ENCODE results near the gene RFPL4A. TPM values are rescaled to one million over a fixed set of nuclear protein-coding genes. Genes with fewer than 3 reads are reported as not detected.

Gene RFPL4A
- total and polyA plus RNA-seq, 8 donors = 1.7 TPM; not detected in 7

DNA sequence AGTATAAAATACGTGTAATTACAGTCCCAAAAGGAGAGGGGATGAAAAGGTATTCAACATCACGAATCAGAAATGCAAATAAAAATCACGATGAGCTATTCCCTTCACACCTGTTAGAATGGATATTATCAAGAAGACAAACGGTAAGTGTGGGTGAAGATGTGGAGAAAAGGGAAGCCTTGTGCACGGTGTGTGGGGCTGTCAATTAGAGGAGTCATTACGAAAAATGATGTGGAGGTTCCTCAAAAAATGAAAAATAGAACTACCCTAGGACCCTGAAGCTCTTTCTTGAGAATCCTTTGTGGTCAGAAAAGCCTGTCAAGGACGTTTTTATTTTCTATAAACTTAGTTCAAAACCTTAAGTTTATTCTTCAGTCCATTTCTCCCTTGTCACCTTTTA lies 53.6 kb downstream of the RFPL4A start:
- Histone ChIP-seq H3K4me3 (no peak overlapping the region), H3K36me3 (no peaks in the 10 kb centered on the region), H3K4me1 (peaks cover 0 to 7% (median 0%) of the 10 kb centered on the region in 4 donors), H3K9me3 (no peaks in the 10 kb centered on the region), H3K27ac (no peak overlapping the region), H3K27me3 (peaks cover 0 to 6% (median 0%) of the 10 kb centered on the region in 3 donors)
- no peak for DNase-seq
- 44 to 52% (median 50%) methylated on average over 7 of the region's 7 CpGs for WGBS, 5 donors
- TF ChIP-seq CTCF (IDR thresholded peaks at IDR 0.05) (no peak), POLR2AphosphoS5 (IDR thresholded peaks at IDR 0.05) (no peak), POLR2A (IDR thresholded peaks at IDR 0.05) (no peak), EP300 (IDR thresholded peaks at IDR 0.05) (no peak)
- intact Hi-C loops (cut with DNase I; ENCODE audit: low total_unique reads) = no loop called here

Other genes with a start within 250 kb of the RFPL4A start
- gene SBK2, start 222.0 kb upstream of the RFPL4A start, total RNA-seq = not detected
- gene SBK2, start 222.0 kb upstream of the RFPL4A start, polyA plus RNA-seq = not detected
- 1 to 10 TPM in 2 of 5 donors, under 1 TPM in 1, not detected in 2; 0.37 to 6.2 (median 2.0) TPM for gene SBK3, start 213.6 kb upstream of the RFPL4A start, total RNA-seq
- under 1 TPM in 2 of 3 donors, not detected in 1; 0.20 to 0.56 TPM for gene SBK3, start 213.6 kb upstream of the RFPL4A start, polyA plus RNA-seq
- gene ZNF579, start 178.2 kb upstream of the RFPL4A start, total RNA-seq = 10 to 100 TPM in 1 of 5 donors, 1 to 10 TPM in 4; 3.1 to 12.1 (median 5.1) TPM
- 10 to 100 TPM; 10.8 to 13.0 (median 11.0) TPM for gene ZNF579, start 178.2 kb upstream of the RFPL4A start, polyA plus RNA-seq
- gene FIZ1, start 159.6 kb upstream of the RFPL4A start, total RNA-seq = 10 to 100 TPM in 1 of 5 donors, 1 to 10 TPM in 3, not detected in 1; 4.0 to 16.8 (median 6.7) TPM
- gene FIZ1, start 159.6 kb upstream of the RFPL4A start, polyA plus RNA-seq = 10 to 100 TPM in 1 of 3 donors, 1 to 10 TPM in 2; 8.7 to 10.8 (median 9.4) TPM
- gene ZNF524, start 158.8 kb upstream of the RFPL4A start, total RNA-seq = 10 to 100 TPM in 3 of 5 donors, 1 to 10 TPM in 2; 2.9 to 54.3 (median 17.4) TPM
- gene ZNF524, start 158.8 kb upstream of the RFPL4A start, polyA plus RNA-seq = 10 to 100 TPM; 61.3 to 70.7 (median 68.9) TPM
- 10 to 100 TPM in 3 of 5 donors, 1 to 10 TPM in 2; 1.3 to 60.5 (median 11.6) TPM for gene ZNF865, start 153.4 kb upstream of the RFPL4A start, total RNA-seq
- 1 to 10 TPM; 5.3 to 6.3 (median 6.1) TPM for gene ZNF865, start 153.4 kb upstream of the RFPL4A start, polyA plus RNA-seq
- 10 to 100 TPM in 1 of 5 donors, 1 to 10 TPM in 3, not detected in 1; 1.8 to 15.1 (median 4.6) TPM for gene ZNF784, start 134.5 kb upstream of the RFPL4A start, total RNA-seq
- 1 to 10 TPM; 4.2 to 6.0 (median 5.9) TPM for gene ZNF784, start 134.5 kb upstream of the RFPL4A start, polyA plus RNA-seq
- gene ZNF580, start 118.1 kb upstream of the RFPL4A start, total RNA-seq = 10 to 100 TPM in 4 of 5 donors, not detected in 1; 10.6 to 55.0 (median 16.6) TPM
- gene ZNF580, start 118.1 kb upstream of the RFPL4A start, polyA plus RNA-seq = 10 to 100 TPM; 18.6 to 26.9 (median 21.5) TPM
- 10 to 100 TPM in 1 of 5 donors, 1 to 10 TPM in 4; 2.2 to 14.5 (median 5.3) TPM for gene ZNF581, start 115.4 kb upstream of the RFPL4A start, total RNA-seq
- gene ZNF581, start 115.4 kb upstream of the RFPL4A start, polyA plus RNA-seq = 10 to 100 TPM; 14.9 to 27.8 (median 21.2) TPM
- gene CCDC106, start 110.9 kb upstream of the RFPL4A start, total RNA-seq = 10 to 100 TPM in 3 of 5 donors, 1 to 10 TPM in 2; 3.5 to 25.5 (median 13.4) TPM
- gene CCDC106, start 110.9 kb upstream of the RFPL4A start, polyA plus RNA-seq = 10 to 100 TPM; 12.0 to 19.4 (median 14.1) TPM
- gene U2AF2, start 104.1 kb upstream of the RFPL4A start, total RNA-seq = 100 to 1,000 TPM in 4 of 5 donors, 10 to 100 TPM in 1; 70.5 to 463 (median 183) TPM
- gene U2AF2, start 104.1 kb upstream of the RFPL4A start, polyA plus RNA-seq = 10 to 100 TPM; 53.2 to 91.4 (median 62.2) TPM
- 100 to 1,000 TPM in 3 of 5 donors, 10 to 100 TPM in 2; 17.8 to 363 (median 184) TPM for gene EPN1, start 83.9 kb upstream of the RFPL4A start, total RNA-seq
- gene EPN1, start 83.9 kb upstream of the RFPL4A start, polyA plus RNA-seq = 100 to 1,000 TPM in 2 of 3 donors, 10 to 100 TPM in 1; 74.6 to 213 (median 183) TPM
- not detected for gene NLRP9, start 20.7 kb upstream of the RFPL4A start, total RNA-seq
- gene NLRP9, start 20.7 kb upstream of the RFPL4A start, polyA plus RNA-seq = not detected
- gene RFPL4AL1, start 10.0 kb downstream of the RFPL4A start, total RNA-seq = not detected
- not detected for gene RFPL4AL1, start 10.0 kb downstream of the RFPL4A start, polyA plus RNA-seq
- gene NLRP11, start 72.9 kb downstream of the RFPL4A start, total RNA-seq = not detected
- gene NLRP11, start 72.9 kb downstream of the RFPL4A start, polyA plus RNA-seq = under 1 TPM in 2 of 3 donors, not detected in 1; 0.03 to 0.12 TPM
- not detected for gene NLRP4, start 77.4 kb downstream of the RFPL4A start, total RNA-seq
- under 1 TPM in 1 of 3 donors, not detected in 2; 0.23 TPM for gene NLRP4, start 77.4 kb downstream of the RFPL4A start, polyA plus RNA-seq
- gene NLRP13, start 173.2 kb downstream of the RFPL4A start, total RNA-seq = not detected
- gene NLRP13, start 173.2 kb downstream of the RFPL4A start, polyA plus RNA-seq = not detected
- gene NLRP8, start 188.7 kb downstream of the RFPL4A start, total RNA-seq = not detected
- gene NLRP8, start 188.7 kb downstream of the RFPL4A start, polyA plus RNA-seq = not detected
- gene NLRP5, start 227.7 kb downstream of the RFPL4A start, total RNA-seq = not detected
- gene NLRP5, start 227.7 kb downstream of the RFPL4A start, polyA plus RNA-seq = not detected